Mucosa of stomach (tissue), 1 donor: Measurements from ENCODE around the gene TMEM255B.
"Not testable (repeated sequence)": the region's sequence is repeated elsewhere in the genome, so short reads cannot be mapped to it uniquely, and the experiment has no call there.

Source experiments
- H3K27me3 ChIP-seq: one replicate; pipeline ENCODE4 v1.7.0; 2013; ENCODE audit warnings: mild to moderate bottlenecking, low read length; ENCODE audit not compliant: control insufficient read depth, insufficient read depth
- H3K36me3 ChIP-seq: one replicate; pipeline ENCODE4 v1.7.0; 2013; ENCODE audit warnings: low read length; ENCODE audit not compliant: control insufficient read depth, insufficient read depth
- H3K4me1 ChIP-seq: one replicate; pipeline ENCODE4 v1.7.0; 2013; ENCODE audit warnings: mild to moderate bottlenecking, low read length; ENCODE audit not compliant: control insufficient read depth, insufficient read depth
- H3K4me3 ChIP-seq: one replicate; pipeline ENCODE4 v1.7.0; 2013; ENCODE audit warnings: low read length
- H3K9ac ChIP-seq: one replicate; pipeline ENCODE4 v1.7.0; 2013; ENCODE audit warnings: mild to moderate bottlenecking, low read length, moderate library complexity
- H3K9me3 ChIP-seq: one replicate; pipeline ENCODE4 v1.7.0; 2013; ENCODE audit warnings: mild to moderate bottlenecking, low read length, moderate library complexity; ENCODE audit not compliant: control insufficient read depth
- donor health status: Pancreatic carcinoma.

Gene TMEM255B

GRCh38 chr13:113758651-113759524 is at the start of gene TMEM255B:
Gene TMEM255B (plus strand): TSS chr13:113759226. CDS start chr13:113759270, 44 bp downstream.
- Histone ChIP-seq H3K4me3 (peak within 1 kb of the TSS; percentile 49), H3K27me3 (peaks cover 29% of the 10 kb centered on the region), H3K4me1 (peaks cover 18% of the 10 kb centered on the region), H3K9me3 (no peaks in the 10 kb centered on the region), H3K36me3 (no peaks in the 10 kb centered on the region), H3K9ac (peak within 1 kb of the TSS; percentile 53)

- no peaks in the 10 kb centered on the region for H3K36me3 ChIP-seq
- H3K4me3 ChIP-seq = no peak overlapping the region
- H3K9ac ChIP-seq = no peak overlapping the region
- no peaks in the 10 kb centered on the region for H3K9me3 ChIP-seq
- no peaks in the 10 kb centered on the region for H3K27me3 ChIP-seq
- H3K4me1 ChIP-seq = peaks cover 7% of the 10 kb centered on the region
Measured at GRCh38 chr13:113722921-113723320, 36.1 kb upstream of the TMEM255B start.

- Histone ChIP-seq H3K27me3 (no peaks in the 10 kb centered on the region), H3K36me3 (no peaks in the 10 kb centered on the region), H3K9me3 (no peaks in the 10 kb centered on the region), H3K4me1 (peaks cover 7% of the 10 kb centered on the region), H3K9ac (no peak overlapping the region), H3K4me3 (no peak overlapping the region)
Measured at GRCh38 chr13:113723410-113724015, 35.5 kb upstream of the TMEM255B start.

GRCh38 chr13:113724016-113724758 is 34.8 kb upstream of the TMEM255B start:
- Histone ChIP-seq H3K9ac (no peak overlapping the region), H3K27me3 (peaks cover under 1% of the 10 kb centered on the region)

GRCh38 chr13:113724780-113725315 is 34.2 kb upstream of the TMEM255B start:
- H3K4me1 ChIP-seq = peaks cover 7% of the 10 kb centered on the region
- no peaks in the 10 kb centered on the region for H3K9me3 ChIP-seq
- H3K27me3 ChIP-seq = peaks cover 7% of the 10 kb centered on the region
- H3K4me3 ChIP-seq = no peak overlapping the region
- no peaks in the 10 kb centered on the region for H3K36me3 ChIP-seq
- no peak overlapping the region for H3K9ac ChIP-seq

More at GRCh38 chr13:113724016-113724758, 34.8 kb upstream of the TMEM255B start:
- H3K36me3 ChIP-seq = no peaks in the 10 kb centered on the region
- no peak overlapping the region for H3K4me3 ChIP-seq
- peaks cover 7% of the 10 kb centered on the region for H3K4me1 ChIP-seq
- no peaks in the 10 kb centered on the region for H3K9me3 ChIP-seq

GRCh38 chr13:113725329-113726105 is 33.5 kb upstream of the TMEM255B start:
- not testable (repeated sequence) for H3K4me1 ChIP-seq, H3K9ac ChIP-seq, H3K9me3 ChIP-seq, H3K4me3 ChIP-seq, H3K36me3 ChIP-seq
- H3K27me3 ChIP-seq = peaks cover 12% of the 10 kb centered on the region

GRCh38 chr13:113726106-113726821 is 32.8 kb upstream of the TMEM255B start:
- peaks cover 18% of the 10 kb centered on the region for H3K27me3 ChIP-seq
- not testable (repeated sequence) for H3K4me3 ChIP-seq, H3K4me1 ChIP-seq, H3K9me3 ChIP-seq, H3K9ac ChIP-seq, H3K36me3 ChIP-seq

GRCh38 chr13:113726961-113727411 is 32.0 kb upstream of the TMEM255B start:
- Histone ChIP-seq H3K36me3 (no peaks in the 10 kb centered on the region), H3K9ac (no peak overlapping the region), H3K4me3 (no peak overlapping the region)

GRCh38 chr13:113728571-113729054 is 30.4 kb upstream of the TMEM255B start:
- H3K4me3 ChIP-seq = no peak overlapping the region
- H3K27me3 ChIP-seq = peaks cover 18% of the 10 kb centered on the region
- no peak overlapping the region for H3K9ac ChIP-seq
- no peaks in the 10 kb centered on the region for H3K36me3 ChIP-seq
- H3K9me3 ChIP-seq = no peaks in the 10 kb centered on the region
- H3K4me1 ChIP-seq = peaks cover 7% of the 10 kb centered on the region

More at GRCh38 chr13:113726961-113727411, 32.0 kb upstream of the TMEM255B start:
- Histone ChIP-seq H3K9me3 (no peaks in the 10 kb centered on the region), H3K4me1 (peaks cover 7% of the 10 kb centered on the region), H3K27me3 (peaks cover 18% of the 10 kb centered on the region)

- H3K9me3 ChIP-seq = no peaks in the 10 kb centered on the region
- H3K27me3 ChIP-seq = peaks cover 18% of the 10 kb centered on the region
- H3K4me3 ChIP-seq = no peak overlapping the region
- H3K36me3 ChIP-seq = no peaks in the 10 kb centered on the region
- peaks cover 7% of the 10 kb centered on the region for H3K4me1 ChIP-seq
- H3K9ac ChIP-seq = no peak overlapping the region
Measured at GRCh38 chr13:113729187-113730019, 29.6 kb upstream of the TMEM255B start.
